Measurements from ENCODE around the gene UBXN1.

DNA sequence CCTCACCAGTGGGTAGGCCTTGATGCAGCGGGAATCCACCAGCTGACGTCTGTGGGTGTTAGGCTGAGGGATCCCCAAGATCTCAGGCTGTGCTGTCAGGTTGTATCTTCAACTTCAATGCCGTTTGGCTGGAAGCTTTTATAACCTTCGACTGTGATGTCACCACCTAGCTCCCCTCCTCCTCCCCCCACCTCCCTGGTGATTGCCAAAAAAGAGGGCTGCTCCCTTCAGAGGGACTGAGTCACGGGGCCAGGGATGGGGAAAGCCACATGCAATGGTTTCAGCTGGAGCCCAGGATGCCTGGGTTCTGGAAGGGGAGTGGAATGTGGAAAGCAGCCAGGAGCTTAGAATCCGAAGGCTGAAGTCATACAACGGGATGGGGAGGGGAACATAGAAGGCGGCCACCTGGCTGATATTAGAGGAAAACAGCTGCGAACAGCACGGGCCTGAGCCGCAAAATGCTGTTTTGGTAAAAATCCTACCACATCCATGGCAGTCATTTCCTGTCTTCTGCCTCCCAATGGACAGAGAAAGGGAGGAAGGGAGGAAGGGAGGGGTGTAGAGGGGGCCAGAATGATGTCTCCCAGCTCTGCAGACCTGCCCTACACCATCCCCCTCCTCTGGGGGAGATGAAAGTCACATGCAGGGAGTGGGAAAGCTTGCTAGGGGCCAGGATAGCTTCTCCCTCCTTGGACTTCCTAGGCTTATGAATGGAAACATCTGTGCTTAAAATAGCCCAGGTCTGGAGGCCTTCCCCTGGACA lies 10.7 kb upstream of the UBXN1 start, which contains the start of gene LRRN4CL:
- TF ChIP-seq, protein P1, sequence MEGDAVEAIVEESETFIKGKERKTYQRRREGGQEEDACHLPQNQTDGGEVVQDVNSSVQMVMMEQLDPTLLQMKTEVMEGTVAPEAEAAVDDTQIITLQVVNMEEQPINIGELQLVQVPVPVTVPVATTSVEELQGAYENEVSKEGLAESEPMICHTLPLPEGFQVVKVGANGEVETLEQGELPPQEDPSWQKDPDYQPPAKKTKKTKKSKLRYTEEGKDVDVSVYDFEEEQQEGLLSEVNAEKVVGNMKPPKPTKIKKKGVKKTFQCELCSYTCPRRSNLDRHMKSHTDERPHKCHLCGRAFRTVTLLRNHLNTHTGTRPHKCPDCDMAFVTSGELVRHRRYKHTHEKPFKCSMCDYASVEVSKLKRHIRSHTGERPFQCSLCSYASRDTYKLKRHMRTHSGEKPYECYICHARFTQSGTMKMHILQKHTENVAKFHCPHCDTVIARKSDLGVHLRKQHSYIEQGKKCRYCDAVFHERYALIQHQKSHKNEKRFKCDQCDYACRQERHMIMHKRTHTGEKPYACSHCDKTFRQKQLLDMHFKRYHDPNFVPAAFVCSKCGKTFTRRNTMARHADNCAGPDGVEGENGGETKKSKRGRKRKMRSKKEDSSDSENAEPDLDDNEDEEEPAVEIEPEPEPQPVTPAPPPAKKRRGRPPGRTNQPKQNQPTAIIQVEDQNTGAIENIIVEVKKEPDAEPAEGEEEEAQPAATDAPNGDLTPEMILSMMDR (conservative IDR thresholded peaks at IDR 0.05; ENCODE audit: low read depth, low read length): no peak
- TF ChIP-seq EZH2 (IDR thresholded peaks at IDR 0.05; ENCODE audit: borderline replicate concordance, low read depth, low read length, poor library complexity, severe bottlenecking): no peak
